SK-MEL-5 (cell line): ENCODE measurements around the gene ITIH1. TPM values are rescaled to one million over a fixed set of nuclear protein-coding genes. Genes with fewer than 3 reads are reported as not detected.

Experiments
- DNase-seq: peaks from one replicate; pipeline ENCODE4 v3.0.0-alpha.2; 2016; ENCODE audit warnings: low read depth, low spot score
- in situ Hi-C: cut with HindIII; loops from 2 replicates; pipeline ENCODE4 v1.10.0; 2016; ENCODE audit warnings: low sequenced_read_pairs, high pct_unique_total_duplicates, low pct_unique_long_range_greater_than_20kb
- total RNA-seq: library from RNA; depleted of rRNA; stranded (reverse); fragments of >200 nt; shearing (Covaris generic); gene quantifications from 2 replicates; pipeline ENCODE4 v1.2.3, GENCODE V29; 2014

ITIH1 gene
- total RNA-seq, 1 experiment from 2014 or later, result not detected

GRCh38 chr3:52786330-52787215 is 9.2 kb downstream of the ITIH1 start:
- DNase-seq, result no peak
- in situ Hi-C loops, result no loop called here

- DNase-seq, result no peak
- in situ Hi-C loops, result no loop called here
Measured at GRCh38 chr3:52787246-52787645, 9.8 kb downstream of the ITIH1 start.

- in situ Hi-C loops, result no loop called here
- no peak for DNase-seq
Measured at GRCh38 chr3:52787672-52788625, 10.6 kb downstream of the ITIH1 start.

- DNase-seq, result no peak
- in situ Hi-C loops, result no loop called here
Measured at GRCh38 chr3:52788890-52789745, 11.7 kb downstream of the ITIH1 start.

- no peak for DNase-seq
- in situ Hi-C loops, result no loop called here
Measured at GRCh38 chr3:52789746-52790040, 12.3 kb downstream of the ITIH1 start.

- in situ Hi-C loops, result no loop called here
- DNase-seq, result no peak
Measured at GRCh38 chr3:52790337-52790736, 12.9 kb downstream of the ITIH1 start.

- in situ Hi-C loops, result no loop called here
- no peak for DNase-seq
Measured at GRCh38 chr3:52790741-52791140, 13.3 kb downstream of the ITIH1 start.

- in situ Hi-C loops, result no loop called here
- no peak for DNase-seq
Measured at GRCh38 chr3:52791366-52791765, 14.0 kb downstream of the ITIH1 start.

GRCh38 chr3:52791928-52792327 is 14.5 kb downstream of the ITIH1 start:
- in situ Hi-C loops, result no loop called here
- no peak for DNase-seq

- in situ Hi-C loops, result no loop called here
Measured at GRCh38 chr3:52792413-52792812, 15.0 kb downstream of the ITIH1 start.

GRCh38 chr3:52792961-52793695 is 15.7 kb downstream of the ITIH1 start:
- no peak for DNase-seq
- in situ Hi-C loops, result no loop called here

More at GRCh38 chr3:52792413-52792812, 15.0 kb downstream of the ITIH1 start:
- DNase-seq, result no peak

- in situ Hi-C loops, result no loop called here
- DNase-seq, result no peak
Measured at GRCh38 chr3:52793702-52794611, 16.6 kb downstream of the ITIH1 start.

- in situ Hi-C loops, result no loop called here
- no peak for DNase-seq
Measured at GRCh38 chr3:52794612-52795099, 17.3 kb downstream of the ITIH1 start, which contains the start of gene ITIH3. ITIH3 (plus strand) TSS chr3:52794796; CDS start chr3:52794804, 8 bp downstream.

- DNase-seq, result no peak
- in situ Hi-C loops, result no loop called here
Measured at GRCh38 chr3:52795298-52795900, 18.0 kb downstream of the ITIH1 start.

- in situ Hi-C loops, result no loop called here
- no peak for DNase-seq
Measured at GRCh38 chr3:52796411-52796810, 19.0 kb downstream of the ITIH1 start.
